ENCODE measurements around the gene LARP1. TPM values are rescaled to one million over a fixed set of nuclear protein-coding genes. Genes with fewer than 3 reads are reported as not detected.
"Not testable (repeated sequence)": the region's sequence is repeated elsewhere in the genome, so short reads cannot be mapped to it uniquely, and the experiment has no call there.

LARP1 gene
- total RNA-seq, 1 donor from 2014 or later, result 202 TPM

GRCh38 chr5:154734370-154735248 is 20.6 kb upstream of the LARP1 start:
- DNase-seq (ENCODE audit: low spot score), result no peak

GRCh38 chr5:154735362-154735761 is 19.8 kb upstream of the LARP1 start:
- DNase-seq (ENCODE audit: low spot score), result peak; percentile 2

GRCh38 chr5:154736372-154736771 is 18.8 kb upstream of the LARP1 start:
- not testable (repeated sequence) for DNase-seq (ENCODE audit: low spot score)

GRCh38 chr5:154737667-154738320 is 17.4 kb upstream of the LARP1 start:
- peak; percentile 43 for DNase-seq (ENCODE audit: low spot score)

GRCh38 chr5:154740483-154740882 is 14.7 kb upstream of the LARP1 start:
- peak; percentile 82 for DNase-seq (ENCODE audit: low spot score)

- peak; percentile 41 for DNase-seq (ENCODE audit: low spot score)
Observed at GRCh38 chr5:154740957-154741356, 14.2 kb upstream of the LARP1 start.

GRCh38 chr5:154741415-154741814 is 13.8 kb upstream of the LARP1 start:
- peak; percentile 35 for DNase-seq (ENCODE audit: low spot score)

- peak; percentile 28 for DNase-seq (ENCODE audit: low spot score)
Observed at GRCh38 chr5:154743812-154744211, 11.4 kb upstream of the LARP1 start.

- no peak for DNase-seq (ENCODE audit: low spot score)
Observed at GRCh38 chr5:154745349-154745748, 9.8 kb upstream of the LARP1 start.

GRCh38 chr5:154749491-154749890 is 5.7 kb upstream of the LARP1 start:
- DNase-seq (ENCODE audit: low spot score), result no peak

- not testable (repeated sequence) for DNase-seq (ENCODE audit: low spot score)
Observed at GRCh38 chr5:154750641-154751040, 4.5 kb upstream of the LARP1 start.

GRCh38 chr5:154751854-154752253 is 3.3 kb upstream of the LARP1 start:
- DNase-seq (ENCODE audit: low spot score), result no peak

GRCh38 chr5:154753792-154754191 is 1.4 kb upstream of the LARP1 start:
- DNase-seq (ENCODE audit: low spot score), result no peak

- peak; percentile 98 for DNase-seq (ENCODE audit: low spot score)
Observed at GRCh38 chr5:154754460-154755360, 467 bp upstream of the LARP1 start.

GRCh38 chr5:154756009-154756867 is 1.1 kb downstream of the LARP1 start:
- peak; percentile 91 for DNase-seq (ENCODE audit: low spot score)

- peak; percentile 87 for DNase-seq (ENCODE audit: low spot score)
Observed at GRCh38 chr5:154756868-154757813, 2.0 kb downstream of the LARP1 start.

- no peak for DNase-seq (ENCODE audit: low spot score)
Observed at GRCh38 chr5:154757814-154758406, 2.7 kb downstream of the LARP1 start.

- DNase-seq (ENCODE audit: low spot score), result no peak
Observed at GRCh38 chr5:154758493-154758892, 3.3 kb downstream of the LARP1 start.

GRCh38 chr5:154758977-154759376 is 3.8 kb downstream of the LARP1 start:
- no peak for DNase-seq (ENCODE audit: low spot score)

Data from mesenteric fat pad (tissue), 1 donor.